ENCODE results near the gene LENG9. TPM values are rescaled to one million over a fixed set of nuclear protein-coding genes. Genes with fewer than 3 reads are reported as not detected.

LENG9 gene
- total RNA-seq, 4 donors from 2014 or later: 4.5 to 9.2 (median 6.5) TPM

DNA sequence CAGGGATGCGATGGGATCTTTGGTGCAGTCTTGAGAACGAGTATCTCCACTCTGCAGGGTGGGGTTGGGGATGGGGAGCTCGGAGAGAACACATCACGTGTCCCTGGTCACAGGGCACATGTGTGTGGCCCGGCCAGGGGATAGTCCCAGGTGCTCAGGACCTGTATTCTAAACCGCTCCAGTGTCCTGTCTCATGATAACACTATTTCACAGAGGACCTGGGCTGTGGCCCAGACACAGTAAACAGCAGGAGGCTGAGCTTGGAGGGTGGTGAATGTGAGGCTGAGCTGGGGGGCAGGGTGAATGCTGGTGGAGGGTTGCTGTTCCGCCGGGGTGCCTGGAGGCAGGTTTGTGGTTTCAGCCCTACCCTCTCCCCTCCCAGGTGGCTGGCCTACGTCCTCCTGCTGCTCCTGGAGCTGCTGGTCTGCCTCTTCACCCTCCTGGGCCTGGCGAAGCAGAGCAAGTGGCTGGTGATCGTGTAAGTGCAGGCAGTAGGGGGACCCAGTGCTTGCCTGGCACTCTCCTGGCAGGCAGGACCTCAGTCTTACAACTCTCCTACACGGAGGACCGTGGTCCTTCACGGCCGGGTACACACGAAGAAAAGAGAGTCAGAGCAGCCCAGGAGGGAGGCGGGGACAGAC lies 37.2 kb downstream of the LENG9 start:
- H3K4me3 ChIP-seq (ENCODE audit: low read depth, poor library complexity, severe bottlenecking): no peak overlapping the region
- TF ChIP-seq, protein P1, sequence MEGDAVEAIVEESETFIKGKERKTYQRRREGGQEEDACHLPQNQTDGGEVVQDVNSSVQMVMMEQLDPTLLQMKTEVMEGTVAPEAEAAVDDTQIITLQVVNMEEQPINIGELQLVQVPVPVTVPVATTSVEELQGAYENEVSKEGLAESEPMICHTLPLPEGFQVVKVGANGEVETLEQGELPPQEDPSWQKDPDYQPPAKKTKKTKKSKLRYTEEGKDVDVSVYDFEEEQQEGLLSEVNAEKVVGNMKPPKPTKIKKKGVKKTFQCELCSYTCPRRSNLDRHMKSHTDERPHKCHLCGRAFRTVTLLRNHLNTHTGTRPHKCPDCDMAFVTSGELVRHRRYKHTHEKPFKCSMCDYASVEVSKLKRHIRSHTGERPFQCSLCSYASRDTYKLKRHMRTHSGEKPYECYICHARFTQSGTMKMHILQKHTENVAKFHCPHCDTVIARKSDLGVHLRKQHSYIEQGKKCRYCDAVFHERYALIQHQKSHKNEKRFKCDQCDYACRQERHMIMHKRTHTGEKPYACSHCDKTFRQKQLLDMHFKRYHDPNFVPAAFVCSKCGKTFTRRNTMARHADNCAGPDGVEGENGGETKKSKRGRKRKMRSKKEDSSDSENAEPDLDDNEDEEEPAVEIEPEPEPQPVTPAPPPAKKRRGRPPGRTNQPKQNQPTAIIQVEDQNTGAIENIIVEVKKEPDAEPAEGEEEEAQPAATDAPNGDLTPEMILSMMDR (IDR thresholded peaks at IDR 0.05): no peak
- TF ChIP-seq POLR2A (IDR thresholded peaks at IDR 0.05): no peak
- intact Hi-C loops (cut with DNase I; ENCODE audit: low total_unique reads): no loop called here
- WGBS, 2 donors: 57 to 69% methylated on average over 15 to 17 of the region's 17 CpGs
- DNase-seq (ENCODE audit: low spot score in 2 of 2): no peak

DNA sequence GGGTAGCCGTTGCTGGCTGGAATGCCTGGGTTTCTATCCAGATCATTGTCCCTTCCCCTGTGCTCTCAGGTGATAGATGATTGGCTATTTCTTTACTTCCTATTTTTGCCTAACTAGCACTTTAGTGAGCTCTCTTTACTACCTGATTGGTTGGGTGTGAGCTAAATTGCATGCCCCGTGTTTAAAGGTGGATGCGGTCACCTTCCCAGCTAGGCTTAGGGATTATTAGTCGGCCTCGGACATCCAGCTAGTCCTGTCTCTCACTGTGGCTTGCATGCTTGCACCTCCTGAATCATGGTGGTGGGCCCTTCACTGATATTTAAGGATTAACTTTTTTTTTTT lies 38.2 kb downstream of the LENG9 start:
- TF ChIP-seq, protein P1 (IDR thresholded peaks at IDR 0.05): no peak
- no peak for TF ChIP-seq POLR2A (IDR thresholded peaks at IDR 0.05)
- 65 to 75% methylated on average over 5 of the region's 5 CpGs for WGBS, 2 donors
- no peak for DNase-seq (ENCODE audit: low spot score in 2 of 2)
- no peak overlapping the region for H3K4me3 ChIP-seq (ENCODE audit: low read depth, poor library complexity, severe bottlenecking)
- intact Hi-C loops (cut with DNase I; ENCODE audit: low total_unique reads): no loop called here

DNA sequence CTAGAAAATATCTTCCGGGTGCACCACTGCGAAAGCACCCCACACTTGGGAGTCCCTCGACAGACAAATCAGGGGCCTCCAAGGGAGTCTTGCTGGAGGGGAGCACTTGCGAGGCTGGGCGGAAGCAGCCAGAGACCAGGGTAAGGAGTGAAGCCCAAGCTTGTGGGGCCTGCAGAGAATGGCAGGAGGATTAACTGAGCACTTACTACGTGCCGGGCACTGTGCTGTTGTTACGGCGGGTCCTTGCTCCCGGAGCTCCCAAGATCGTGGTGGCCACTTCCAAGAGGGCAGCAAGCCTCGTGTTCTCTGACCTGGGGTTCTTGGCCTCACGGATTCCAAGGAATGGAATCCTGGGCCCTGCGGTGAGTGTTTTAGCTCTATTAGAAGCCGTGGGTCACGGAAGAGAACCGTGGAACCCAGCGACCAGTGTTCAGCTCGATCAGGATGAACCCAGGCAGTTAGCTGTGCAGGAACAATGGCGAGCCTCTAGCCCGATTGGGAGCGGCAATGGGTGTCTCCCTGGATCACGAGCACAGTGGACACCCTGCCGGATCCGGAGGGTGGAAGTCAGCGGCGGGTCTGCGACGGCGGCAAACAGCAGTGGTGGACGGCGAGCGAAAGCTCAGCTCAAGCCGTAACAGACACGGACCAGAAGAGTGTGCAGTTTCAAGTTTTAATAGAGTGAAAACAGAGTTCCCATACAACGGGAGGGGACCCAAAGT lies 38.8 kb downstream of the LENG9 start:
- WGBS, 2 donors: 86% methylated on average over 33 to 36 of the region's 36 CpGs
- intact Hi-C loops (cut with DNase I; ENCODE audit: low total_unique reads): no loop called here
- DNase-seq (ENCODE audit: low spot score in 2 of 2): no peak
- H3K4me3 ChIP-seq (ENCODE audit: low read depth, poor library complexity, severe bottlenecking): no peak overlapping the region
- no peak for TF ChIP-seq POLR2A (IDR thresholded peaks at IDR 0.05)
- TF ChIP-seq, protein P1 (IDR thresholded peaks at IDR 0.05): no peak

DNA sequence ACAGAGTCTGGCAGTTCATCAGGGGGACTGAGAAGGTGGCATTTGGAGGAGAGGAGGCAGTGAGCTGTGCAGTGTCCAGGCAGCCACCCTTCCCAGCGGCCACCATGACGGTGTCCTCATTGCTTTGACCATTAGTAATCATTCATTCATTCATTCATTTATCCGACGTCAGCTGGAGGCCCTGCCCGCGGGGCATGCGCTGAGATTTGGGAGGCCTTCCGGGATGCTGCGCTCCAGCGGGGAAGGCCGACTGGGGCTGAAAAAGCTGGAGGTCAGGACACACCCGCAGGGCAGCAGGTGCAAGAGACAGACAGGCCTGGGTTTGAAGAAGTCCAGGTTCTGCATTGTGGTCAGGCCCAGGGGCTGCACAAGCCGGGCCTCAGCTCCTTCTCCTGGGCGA lies 39.4 kb downstream of the LENG9 start:
- intact Hi-C loops (cut with DNase I; ENCODE audit: low total_unique reads): no loop called here
- 83 to 87% methylated on average over 14 of the region's 14 CpGs for WGBS, 2 donors
- DNase-seq (ENCODE audit: low spot score in 2 of 2): no peak
- H3K4me3 ChIP-seq (ENCODE audit: low read depth, poor library complexity, severe bottlenecking): no peak overlapping the region
- TF ChIP-seq, protein P1 (IDR thresholded peaks at IDR 0.05): no peak
- TF ChIP-seq POLR2A (IDR thresholded peaks at IDR 0.05): no peak

DNA sequence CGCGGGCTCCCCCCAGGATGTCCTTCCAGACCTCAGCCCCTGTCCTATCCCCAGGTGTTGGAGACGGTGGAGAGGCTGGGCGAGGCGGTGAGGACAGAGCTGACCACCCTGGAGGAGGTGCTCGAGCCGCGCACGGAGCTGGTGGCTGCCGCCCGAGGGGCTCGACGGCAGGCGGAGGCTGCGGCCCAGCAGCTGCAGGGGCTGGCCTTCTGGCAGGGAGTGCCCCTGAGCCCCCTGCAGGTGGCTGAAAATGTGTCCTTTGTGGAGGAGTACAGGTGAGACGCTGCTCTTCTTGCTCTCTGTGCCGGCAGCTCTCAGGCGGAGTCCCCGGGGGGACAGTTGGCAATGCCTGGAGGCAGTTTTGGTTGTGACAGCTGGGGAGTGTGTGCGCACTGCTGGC lies 41.4 kb downstream of the LENG9 start:
- DNase-seq (ENCODE audit: low spot score in 2 of 2): no peak
- WGBS, 2 donors: 68 to 71% methylated on average over 16 to 18 of the region's 20 CpGs
- no peak for TF ChIP-seq POLR2A (IDR thresholded peaks at IDR 0.05)
- TF ChIP-seq, protein P1 (IDR thresholded peaks at IDR 0.05): no peak
- no peak overlapping the region for H3K4me3 ChIP-seq (ENCODE audit: low read depth, poor library complexity, severe bottlenecking)
- intact Hi-C loops (cut with DNase I; ENCODE audit: low total_unique reads): no loop called here

All from lower leg skin (tissue), 4 donors.